Subcutaneous adipose tissue (tissue), 4 donors: ENCODE measurements around the gene CDK18. TPM values are rescaled to one million over a fixed set of nuclear protein-coding genes. Genes with fewer than 3 reads are reported as not detected.

Experiments
- total RNA-seq, 4 donors: library from RNA; depleted of rRNA; stranded (reverse); fragments of >200 nt; gene quantifications; one replicate each; pipeline ENCODE4 v1.1.0, GENCODE V29; 2016
- TF ChIP-seq, protein P1 (sequence below): fragments of 450-650 bp; IDR thresholded peaks from one replicate; pipeline ENCODE4 v1.5.1; 2016; ENCODE audit warnings: low read depth, mild to moderate bottlenecking, control low read depth, antibody characterized with exemption, moderate library complexity

CDK18 gene
- total RNA-seq, 4 donors from 2014 or later = 1.6 to 7.8 (median 2.4) TPM

DNA sequence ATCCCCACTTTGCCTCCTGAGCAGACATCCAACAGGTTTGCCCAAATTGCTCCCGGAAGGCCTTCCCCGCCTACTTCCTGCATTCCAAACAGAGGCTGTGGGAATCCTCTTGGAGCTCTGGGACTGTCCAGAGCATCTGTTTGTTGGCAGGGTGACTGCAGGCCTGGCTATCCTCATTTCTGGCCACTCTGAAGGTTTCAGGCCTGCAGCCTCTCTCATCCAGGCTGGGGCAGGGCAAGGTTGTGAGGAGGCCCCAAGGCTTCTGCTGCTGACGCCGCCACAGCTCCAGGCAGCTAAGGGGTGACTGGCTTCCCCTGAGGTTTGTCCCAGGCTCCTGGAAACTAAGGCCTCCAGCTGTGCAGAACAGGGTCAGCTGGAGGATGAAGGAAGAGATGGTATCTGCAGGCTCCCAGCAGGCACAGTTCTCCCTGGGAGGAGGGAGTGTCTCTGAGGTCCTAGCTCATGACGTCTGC is 11.3 kb downstream of the CDK18 start:
- TF ChIP-seq, protein P1, sequence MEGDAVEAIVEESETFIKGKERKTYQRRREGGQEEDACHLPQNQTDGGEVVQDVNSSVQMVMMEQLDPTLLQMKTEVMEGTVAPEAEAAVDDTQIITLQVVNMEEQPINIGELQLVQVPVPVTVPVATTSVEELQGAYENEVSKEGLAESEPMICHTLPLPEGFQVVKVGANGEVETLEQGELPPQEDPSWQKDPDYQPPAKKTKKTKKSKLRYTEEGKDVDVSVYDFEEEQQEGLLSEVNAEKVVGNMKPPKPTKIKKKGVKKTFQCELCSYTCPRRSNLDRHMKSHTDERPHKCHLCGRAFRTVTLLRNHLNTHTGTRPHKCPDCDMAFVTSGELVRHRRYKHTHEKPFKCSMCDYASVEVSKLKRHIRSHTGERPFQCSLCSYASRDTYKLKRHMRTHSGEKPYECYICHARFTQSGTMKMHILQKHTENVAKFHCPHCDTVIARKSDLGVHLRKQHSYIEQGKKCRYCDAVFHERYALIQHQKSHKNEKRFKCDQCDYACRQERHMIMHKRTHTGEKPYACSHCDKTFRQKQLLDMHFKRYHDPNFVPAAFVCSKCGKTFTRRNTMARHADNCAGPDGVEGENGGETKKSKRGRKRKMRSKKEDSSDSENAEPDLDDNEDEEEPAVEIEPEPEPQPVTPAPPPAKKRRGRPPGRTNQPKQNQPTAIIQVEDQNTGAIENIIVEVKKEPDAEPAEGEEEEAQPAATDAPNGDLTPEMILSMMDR = no peak

DNA sequence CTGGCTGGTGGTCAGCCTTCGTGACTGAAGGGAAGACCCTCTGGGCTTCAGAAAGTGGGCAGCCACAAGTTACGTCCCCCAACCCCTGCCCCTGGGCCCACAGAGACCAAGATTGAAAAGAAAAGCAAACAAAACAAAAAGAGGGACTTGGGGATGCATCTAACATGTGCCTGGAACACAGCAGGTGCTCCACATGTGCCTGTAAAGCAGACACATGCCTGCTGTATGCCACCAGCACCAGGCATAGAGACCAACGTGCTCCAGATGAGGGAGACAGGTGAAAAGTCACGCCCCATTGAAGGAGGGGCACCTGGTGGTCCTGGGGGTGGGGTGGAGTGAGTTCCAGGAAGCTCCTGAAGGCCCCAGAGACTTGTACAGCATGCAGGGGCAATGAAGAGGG is 11.9 kb downstream of the CDK18 start:
- TF ChIP-seq, protein P1 = no peak

DNA sequence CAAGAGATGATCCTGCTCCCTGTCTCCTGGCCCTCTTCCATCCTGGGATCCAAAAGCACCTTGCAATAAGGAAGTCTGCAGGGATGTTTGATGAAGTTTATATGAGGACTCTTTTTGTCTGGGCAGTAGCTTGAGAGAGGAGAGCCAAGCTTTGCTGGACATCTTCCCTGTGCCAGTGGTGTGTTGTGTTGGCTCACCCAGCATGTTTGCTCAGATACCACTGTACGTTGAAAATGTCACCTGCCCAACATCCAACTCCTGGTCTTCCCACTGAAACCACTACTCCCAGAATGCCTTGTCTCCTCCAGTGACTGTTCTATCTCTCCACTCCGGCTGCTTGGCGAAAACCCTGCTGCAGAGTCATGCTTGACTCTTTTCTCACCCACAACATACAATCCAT is 12.8 kb downstream of the CDK18 start:
- TF ChIP-seq, protein P1 = no peak

DNA sequence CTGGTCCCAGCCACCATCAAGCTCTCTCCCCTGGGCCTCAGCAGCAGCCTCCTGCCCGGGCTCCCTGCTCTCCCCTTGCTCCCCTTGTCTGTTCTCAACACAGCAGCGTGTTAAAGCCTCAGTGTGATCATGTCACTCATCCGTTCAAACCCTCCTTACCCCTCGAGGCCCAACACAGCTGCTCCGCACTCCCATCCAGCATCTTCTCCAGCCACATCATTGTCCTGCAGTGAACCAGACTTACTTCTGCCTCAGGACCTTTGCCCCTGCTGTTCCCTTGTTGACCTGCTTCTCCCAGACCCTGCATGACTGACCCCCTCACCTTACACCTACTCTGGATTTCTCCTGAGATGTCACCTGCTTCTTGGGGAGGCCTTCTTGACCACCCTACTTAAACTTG is 13.3 kb downstream of the CDK18 start:
- TF ChIP-seq, protein P1 = no peak

DNA sequence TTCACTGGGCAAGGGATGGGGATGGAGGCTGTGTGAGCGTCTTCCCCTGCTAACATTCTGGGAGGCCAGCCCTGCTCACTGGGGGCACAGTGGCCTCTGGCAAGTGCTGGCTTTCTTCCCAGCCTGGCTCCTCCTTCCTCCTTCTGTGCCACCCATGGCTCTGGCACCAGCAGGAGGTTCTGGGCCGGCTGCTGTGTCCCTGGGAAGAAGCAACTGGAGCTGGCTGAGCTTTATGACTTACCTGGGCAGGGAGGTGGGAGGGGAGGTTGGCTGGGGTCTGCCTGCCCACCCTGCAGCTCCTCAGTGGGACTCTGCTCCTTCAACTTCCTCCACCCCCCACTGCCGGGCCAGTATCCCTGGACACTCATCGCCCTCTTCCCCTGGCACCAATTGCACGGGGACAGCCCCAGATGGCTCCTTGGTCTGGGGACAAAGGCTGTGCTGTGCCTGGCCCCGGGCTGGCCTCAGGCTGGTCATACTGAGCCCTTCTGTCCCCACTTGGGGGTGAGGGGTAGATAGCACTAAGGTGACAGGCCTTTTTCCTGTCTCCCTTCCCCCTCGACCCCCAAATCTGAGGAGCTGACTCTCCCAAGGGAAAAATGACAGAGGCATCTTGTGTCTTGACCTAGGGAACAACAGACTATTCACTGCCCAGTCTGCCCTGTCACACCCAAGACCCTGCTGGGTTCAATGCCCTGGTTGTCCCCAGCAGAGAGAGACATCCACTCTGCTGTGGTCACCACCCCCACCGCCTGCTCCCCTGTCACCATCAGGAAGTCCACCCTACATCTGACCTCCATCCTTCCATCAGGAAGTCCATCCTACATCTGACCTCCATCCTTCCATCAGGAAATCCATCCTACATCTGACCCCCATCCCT is 14.4 kb downstream of the CDK18 start:
- TF ChIP-seq, protein P1 = no peak

DNA sequence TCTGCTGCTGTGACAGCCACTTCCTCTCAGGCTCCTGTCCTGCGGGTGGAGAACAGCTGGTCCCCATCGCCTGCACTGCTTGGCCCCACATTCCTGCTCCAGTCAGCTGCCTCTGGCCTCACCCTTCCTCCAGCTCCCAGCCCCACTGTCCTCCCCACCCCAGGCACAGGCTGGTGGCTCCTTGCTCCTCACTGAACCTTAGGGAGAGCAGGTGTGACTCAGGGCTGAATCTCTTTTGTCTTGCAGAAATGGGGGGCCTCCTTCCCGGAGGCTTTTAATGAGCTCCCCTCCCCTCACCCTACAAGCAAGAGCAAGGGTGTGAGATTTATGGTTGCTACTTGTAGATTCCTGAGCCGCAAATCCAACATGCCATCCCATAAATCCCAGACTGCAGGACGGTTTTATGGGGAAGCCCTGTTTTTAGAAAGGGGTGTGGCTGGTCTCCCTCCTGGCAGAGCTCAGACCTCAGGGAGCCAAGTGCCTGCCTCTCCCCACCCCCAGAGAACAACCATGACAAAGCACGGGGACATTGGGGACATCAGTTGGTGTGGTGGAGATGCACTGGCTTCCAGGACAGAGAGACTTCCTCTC is 15.2 kb downstream of the CDK18 start:
- TF ChIP-seq, protein P1 = no peak

DNA sequence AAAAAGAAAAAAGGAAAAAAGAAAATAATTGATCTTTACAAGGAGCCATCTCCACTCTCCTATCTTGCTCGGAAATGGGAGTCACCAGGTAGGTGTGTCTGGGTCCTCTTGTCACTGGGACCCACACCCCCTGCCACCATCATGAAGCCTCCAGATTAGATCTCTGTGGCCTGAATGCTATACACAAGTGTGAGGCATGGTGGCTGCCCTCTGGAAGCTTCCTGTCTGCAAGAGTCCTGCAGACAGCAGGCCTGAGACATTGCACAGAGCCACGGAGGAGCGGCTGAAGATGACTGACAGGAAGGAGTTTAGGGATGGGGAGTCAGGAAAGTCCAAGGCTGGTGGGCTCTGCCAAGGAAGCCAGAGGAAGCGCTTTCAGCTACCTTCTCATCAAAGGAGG is 16.2 kb downstream of the CDK18 start:
- TF ChIP-seq, protein P1 = no peak
